Hepatocyte (in vitro differentiated cells): ENCODE results near the gene ADGRL4. TPM values are rescaled to one million over a fixed set of nuclear protein-coding genes. Genes with fewer than 3 reads are reported as not detected.

Experiments used
- DNase-seq: peaks from one replicate; pipeline ENCODE4 v3.0.0-alpha.2; 2016; ENCODE audit warnings: low spot score
- H2AFZ ChIP-seq: fragments of 200-600 bp; sonication (generic); 2 replicates; pipeline ENCODE4 v1.6.0; 2016; ENCODE audit warnings: antibody characterized with exemption, mild to moderate bottlenecking
- H3K27ac ChIP-seq: fragments of 200-600 bp; sonication (generic); 2 replicates; pipeline ENCODE4 v1.5.1; 2016; ENCODE audit warnings: mild to moderate bottlenecking
- H3K27me3 ChIP-seq: fragments of 200-600 bp; sonication (generic); 2 replicates; pipeline ENCODE4 v1.6.1; 2016
- H3K36me3 ChIP-seq: fragments of 200-600 bp; sonication (generic); replicated peaks from 2 replicates; pipeline ENCODE4 v1.5.1; 2016; ENCODE audit warnings: low read depth; ENCODE audit not compliant: insufficient read depth
- H3K4me1 ChIP-seq: fragments of 200-600 bp; sonication (generic); 2 replicates; pipeline ENCODE4 v1.5.1; 2016; ENCODE audit warnings: mild to moderate bottlenecking, moderate library complexity; ENCODE audit not compliant: insufficient read depth
- H3K4me2 ChIP-seq: fragments of 200-600 bp; sonication (generic); 2 replicates; pipeline ENCODE4 v1.6.0; 2016
- H3K4me3 ChIP-seq: fragments of 200-600 bp; sonication (generic); 2 replicates; pipeline ENCODE4 v1.5.1; 2016; ENCODE audit warnings: mild to moderate bottlenecking
- H3K79me2 ChIP-seq: fragments of 200-600 bp; sonication (generic); 2 replicates; pipeline ENCODE4 v1.6.0; 2017; ENCODE audit warnings: mild to moderate bottlenecking
- H3K9me2 ChIP-seq: fragments of 200-600 bp; sonication (generic); replicated peaks from 2 replicates; pipeline ENCODE4 v1.6.0; 2017; ENCODE audit warnings: mild to moderate bottlenecking; ENCODE audit not compliant: insufficient read depth
- H3K9me3 ChIP-seq: fragments of 200-600 bp; sonication (generic); 2 replicates; pipeline ENCODE4 v1.5.1; 2016; ENCODE audit warnings: low read depth, mild to moderate bottlenecking
- H4K20me1 ChIP-seq: fragments of 200-600 bp; sonication (generic); 2 replicates; pipeline ENCODE4 v1.6.0; 2016; ENCODE audit warnings: mild to moderate bottlenecking; ENCODE audit not compliant: insufficient read depth, poor library complexity, severe bottlenecking
- CTCF ChIP-seq: fragments of 200-600 bp; sonication (generic); IDR thresholded peaks from 2 replicates; pipeline ENCODE4 v1.5.1; 2016; ENCODE audit warnings: antibody characterized with exemption, mild to moderate bottlenecking; ENCODE audit not compliant: poor library complexity
- EZH2 ChIP-seq: fragments of 200-600 bp; sonication (generic); IDR thresholded peaks from 2 replicates; pipeline ENCODE4 v1.6.1; 2016; ENCODE audit warnings: antibody characterized with exemption, mild to moderate bottlenecking, borderline replicate concordance
- EZH2phosphoT487 ChIP-seq: fragments of 200-600 bp; sonication (generic); IDR thresholded peaks from one replicate; pipeline ENCODE4 v1.6.1; 2018; ENCODE audit warnings: antibody characterized with exemption, mild to moderate bottlenecking, low read depth, moderate library complexity; ENCODE audit not compliant: unreplicated experiment, severe bottlenecking
- WGBS: methylation state at CpG from one replicate; pipeline ENCODE4 v1.1.6; 2016; ENCODE audit warnings: low lambda C conversion rate; ENCODE audit errors: missing lambda C conversion rate; 5-methylcytosine and 5-hydroxymethylcytosine counted together
- polyA plus RNA-seq: library from polyadenylated mRNA; unstranded; fragments of >200 nt; fragmentation: Nextera tagmentation; extraction: Ambion mirVana; gene quantifications from 2 replicates; pipeline ENCODE4 v1.2.1, GENCODE V29; 2016
- total RNA-seq: library from RNA; depleted of rRNA; stranded (reverse); fragments of >200 nt; gene quantifications from 2 replicates; pipeline ENCODE4 v1.2.3, GENCODE V29; 2014

The ADGRL4 gene
- total and polyA plus RNA-seq, 2 experiments from 2014 or later = 2.2 to 2.4 TPM

DNA sequence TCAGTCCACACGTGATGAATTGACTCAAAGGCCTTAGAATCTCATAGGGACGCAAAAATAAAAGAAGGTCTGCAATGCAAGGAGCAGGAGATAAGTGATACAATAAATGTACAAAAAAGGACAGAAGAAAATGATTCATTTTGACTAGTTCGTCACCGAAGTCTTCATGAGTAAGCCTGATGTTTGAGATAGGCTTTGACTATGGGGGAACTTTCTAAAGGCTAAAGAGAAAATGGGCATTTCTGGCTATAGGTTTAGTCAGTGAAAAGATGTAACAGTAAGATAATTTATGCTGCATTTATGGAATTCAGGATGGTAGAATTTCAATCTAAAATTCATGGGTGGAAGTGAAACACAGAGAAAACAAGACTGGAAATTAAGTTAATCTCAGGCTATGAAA, 163.0 kb downstream of the ADGRL4 start:
- Histone ChIP-seq H3K4me2 (no peak overlapping the region), H3K27ac (no peak overlapping the region)
- TF ChIP-seq CTCF = no peak
- no peak for TF ChIP-seq EZH2phosphoT487
- TF ChIP-seq EZH2 = no peak

DNA sequence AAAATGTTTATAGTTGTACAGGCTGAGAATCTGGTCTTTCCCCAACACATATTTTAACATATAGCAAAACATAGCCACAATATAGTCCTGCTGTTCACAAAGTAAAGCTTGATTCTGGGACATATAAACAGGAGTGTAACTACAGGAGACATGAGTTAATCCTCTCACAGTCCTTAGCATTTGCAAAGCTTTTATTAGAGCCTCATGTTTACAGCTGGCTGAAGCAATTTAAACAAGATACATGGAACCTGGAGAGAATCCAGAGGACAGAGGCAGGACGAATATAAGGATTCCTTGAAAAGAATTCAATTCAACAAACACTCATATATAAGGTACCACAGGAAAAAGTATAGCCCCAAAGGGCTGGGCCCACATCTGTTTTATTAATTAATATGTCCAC, 163.4 kb downstream of the ADGRL4 start:
- H2AFZ ChIP-seq = no peak overlapping the region

More for the DNA sequence above, 163.0 kb downstream of the ADGRL4 start:
- H3K4me1 ChIP-seq = peaks cover 9% of the 10 kb centered on the region
- H3K79me2 ChIP-seq = no peaks in the 10 kb centered on the region
- no peaks in the 10 kb centered on the region for H4K20me1 ChIP-seq
- H3K9me2 ChIP-seq = no peaks in the 10 kb centered on the region
- no peak overlapping the region for H2AFZ ChIP-seq
- no peak overlapping the region for H3K4me3 ChIP-seq
- no peaks in the 10 kb centered on the region for H3K36me3 ChIP-seq
- no peaks in the 10 kb centered on the region for H3K27me3 ChIP-seq
- 60% methylated on average over 4 of the region's 4 CpGs for WGBS
- DNase-seq = no peak
- no peaks in the 10 kb centered on the region for H3K9me3 ChIP-seq

DNA sequence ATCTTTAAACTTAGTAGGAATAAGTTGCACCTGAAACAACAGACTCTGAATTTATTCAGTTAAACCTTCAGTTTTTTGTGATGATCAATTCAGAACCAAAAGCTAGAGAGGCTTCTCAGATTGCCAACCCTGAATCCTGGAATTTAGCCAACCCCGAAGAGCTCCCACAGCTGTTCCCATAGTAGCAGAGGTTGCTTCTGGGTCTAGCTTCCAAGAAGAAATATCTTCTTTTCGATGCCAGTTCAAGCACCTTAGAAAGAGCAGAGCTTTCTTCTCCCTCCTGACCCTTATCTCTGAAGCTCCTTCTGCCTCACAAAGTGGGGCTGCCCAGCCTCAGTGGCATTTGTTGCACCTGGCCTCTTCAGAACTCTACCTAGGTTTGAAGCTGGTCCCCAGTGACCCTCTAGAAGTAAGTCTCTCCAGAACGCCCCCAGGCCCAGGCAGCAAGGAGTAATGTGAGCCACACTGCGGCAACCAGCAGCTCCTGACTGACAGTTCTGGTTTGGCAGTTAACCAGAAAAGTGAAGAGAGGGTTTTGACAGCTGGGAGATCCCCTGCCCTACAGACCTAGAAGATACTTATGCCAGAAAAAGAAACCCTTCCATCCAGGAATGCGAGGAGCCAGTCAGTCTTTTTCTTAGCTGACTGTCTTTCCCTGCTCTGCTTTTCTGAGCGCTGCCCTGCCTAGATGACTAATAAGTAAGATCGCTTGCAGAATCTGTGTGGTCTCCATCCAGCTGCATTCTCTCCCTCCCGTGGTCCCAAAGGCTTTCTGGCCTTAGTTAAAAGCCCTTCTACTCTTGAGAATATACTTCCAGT, 165.9 kb downstream of the ADGRL4 start:
- DNase-seq = peak; percentile 31
- no peaks in the 10 kb centered on the region for H3K27me3 ChIP-seq
- no peak overlapping the region for H2AFZ ChIP-seq
- no peak for TF ChIP-seq EZH2
- no peak for TF ChIP-seq CTCF
- TF ChIP-seq EZH2phosphoT487 = no peak
- H3K27ac ChIP-seq = no peak overlapping the region
- no peaks in the 10 kb centered on the region for H3K9me3 ChIP-seq
- 39% methylated on average over 8 of the region's 8 CpGs for WGBS
- no peak overlapping the region for H3K4me3 ChIP-seq
- peak overlapping the region; percentile 43 for H3K4me2 ChIP-seq
- no peaks in the 10 kb centered on the region for H4K20me1 ChIP-seq
- H3K9me2 ChIP-seq = no peaks in the 10 kb centered on the region
- no peaks in the 10 kb centered on the region for H3K79me2 ChIP-seq
- H3K4me1 ChIP-seq = peaks cover 9% of the 10 kb centered on the region
- no peaks in the 10 kb centered on the region for H3K36me3 ChIP-seq

More for the DNA sequence above, 163.4 kb downstream of the ADGRL4 start:
- Histone ChIP-seq H3K79me2 (no peaks in the 10 kb centered on the region), H3K9me3 (no peaks in the 10 kb centered on the region), H3K9me2 (no peaks in the 10 kb centered on the region), H3K4me1 (peaks cover 9% of the 10 kb centered on the region), H3K4me3 (no peak overlapping the region), H3K27ac (no peak overlapping the region), H3K36me3 (no peaks in the 10 kb centered on the region), H3K27me3 (no peaks in the 10 kb centered on the region), H3K4me2 (no peak overlapping the region), H4K20me1 (no peaks in the 10 kb centered on the region)
- WGBS = 36% methylated on average over 1 of the region's 1 CpG
- DNase-seq = peak; percentile 12
- TF ChIP-seq CTCF (no peak), EZH2 (no peak), EZH2phosphoT487 (peak; percentile 92)
